Stomach (tissue), 9 donors: ENCODE data around the gene CABP1. TPM values are rescaled to one million over a fixed set of nuclear protein-coding genes. Genes with fewer than 3 reads are reported as not detected.

Experiments
- DNase-seq, 2 donors: peaks; one replicate each; pipeline versions ENCODE4 v3.0.0 to v3.0.0-alpha.2; 2013 to 2019
- H3K27ac ChIP-seq, 5 donors: fragments of 200-600 bp in 4 of 5; sonication (generic) in 4 of 5; one replicate each; pipeline ENCODE4 v1.5.1; 2013 to 2019; ENCODE audit warnings: mild to moderate bottlenecking in 1 of 5, moderate library complexity in 1 of 5
- H3K27me3 ChIP-seq, 3 donors: fragments of 200-600 bp; sonication (generic); one replicate each; pipeline ENCODE4 v1.5.1; 2017 to 2019; ENCODE audit warnings: mixed run types in 1 of 3
- H3K36me3 ChIP-seq, 4 donors: fragments of 200-600 bp; sonication (generic); 1 replicate in 3 of 4; 2 replicates in 1 of 4; pipeline ENCODE4 v1.5.1; 2016 to 2019
- H3K4me1 ChIP-seq, 4 donors: fragments of 200-600 bp; sonication (generic); one replicate each; pipeline ENCODE4 v1.5.1; 2016 to 2019
- H3K4me3 ChIP-seq, 4 donors: fragments of 200-600 bp; sonication (generic) in 3 of 4; one replicate each; pipeline ENCODE4 v1.5.1; 2016 to 2019; ENCODE audit warnings: mild to moderate bottlenecking in 1 of 4
- H3K9me3 ChIP-seq, 4 donors: fragments of 200-600 bp; sonication (generic); one replicate each; pipeline ENCODE4 v1.5.1; 2016 to 2019
- CTCF ChIP-seq, 7 experiments: fragments of 450-650 bp in 4 of 7; fragments of 200-600 bp in 3 of 7; sonication (generic) in 3 of 7; IDR thresholded peaks; one replicate each; pipeline ENCODE4 v1.5.1; 2016 to 2019; ENCODE audit warnings: antibody characterized with exemption in 7 of 7, control low read depth in 2 of 7, mild to moderate bottlenecking in 1 of 7
- EP300 ChIP-seq: sonication (generic); formaldehyde crosslinking; IDR thresholded peaks from one replicate; pipeline ENCODE4 v1.6.1; 2017; ENCODE audit warnings: antibody characterized with exemption
- POLR2A ChIP-seq, 4 donors: fragments of 450-650 bp; IDR thresholded peaks; one replicate each; pipeline ENCODE4 v1.6.1; 2016; ENCODE audit warnings: antibody characterized with exemption in 4 of 4, control low read depth in 2 of 4, mild to moderate bottlenecking in 1 of 4, moderate library complexity in 1 of 4
- POLR2AphosphoS5 ChIP-seq, 3 donors: sonication (generic); formaldehyde crosslinking; IDR thresholded peaks; one replicate each; pipeline ENCODE4 v1.6.1; 2016; ENCODE audit warnings: antibody characterized with exemption in 3 of 3
- WGBS, 5 donors: extraction: QIAGEN DNeasy Blood & Tissue Kit in 3 of 5; methylation state at CpG; one replicate each; pipeline versions ENCODE4 v1.1.5 to v1.1.7; 2013 to 2018; 5-methylcytosine and 5-hydroxymethylcytosine counted together
- intact Hi-C: fragments of 100-400 bp; cut with DNase I; formaldehyde crosslinking; loops from one replicate; pipeline ENCODE4 v1.15.1; 2023; ENCODE audit warnings: low total_unique reads
- polyA plus RNA-seq, 3 donors: library from polyadenylated mRNA; stranded (reverse); fragments of 200-250 nt; gene quantifications; one replicate each; pipeline ENCODE4 v1.2.3, GENCODE V29; 2013
- total RNA-seq, 5 donors: library from RNA; depleted of rRNA; stranded (reverse); fragments of >200 nt; gene quantifications; one replicate each; pipeline versions ENCODE4 v1.1.0 to v1.2.3, GENCODE V29; 2014 to 2016
- donor health status: healthy with polysubstance abuse.
- donor health status: Bipolar disorder and iron deficiency.
- donor health status: healthy.

Gene CABP1
- total and polyA plus RNA-seq, 8 donors: 1.1 to 2.4 (median 2.0) TPM; not detected in 3

DNA sequence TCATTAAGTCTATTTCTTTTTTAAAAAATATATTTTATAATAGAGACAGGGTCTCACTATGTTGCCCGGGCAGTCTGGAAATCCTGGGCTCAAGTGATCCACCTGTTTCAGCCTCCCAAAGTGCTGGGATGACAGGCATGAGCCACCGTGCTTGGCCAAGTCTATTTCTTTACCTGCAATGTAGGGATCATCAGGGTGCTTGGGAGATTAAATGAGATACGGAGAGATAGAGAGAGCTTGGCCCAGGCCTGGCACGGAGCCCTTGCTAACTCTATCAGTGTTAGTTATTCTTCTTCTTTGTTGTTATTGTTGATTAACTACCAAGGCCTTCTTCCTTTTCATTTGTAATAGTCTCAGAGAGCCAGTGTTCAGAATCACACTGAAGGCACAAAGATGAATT, 3.1 kb downstream of the CABP1 start:
- H3K9me3 ChIP-seq: no peaks in the 10 kb centered on the region
- no peak overlapping the region for H3K27ac ChIP-seq
- H3K27me3 ChIP-seq: peaks cover 0 to 74% (median 40%) of the 10 kb centered on the region in 3 donors
- 71 to 86% (median 78%) methylated on average over 4 of the region's 4 CpGs for WGBS, 5 donors
- peaks cover 19 to 29% (median 22%) of the 10 kb centered on the region in 4 donors for H3K4me1 ChIP-seq
- intact Hi-C loops: no loop called here
- no peak for DNase-seq
- no peak overlapping the region for H3K4me3 ChIP-seq
- H3K36me3 ChIP-seq: no peaks in the 10 kb centered on the region
- TF ChIP-seq CTCF (IDR thresholded peaks at IDR 0.05): no peak
- TF ChIP-seq POLR2A (IDR thresholded peaks at IDR 0.05): no peak
- no peak for TF ChIP-seq POLR2AphosphoS5 (IDR thresholded peaks at IDR 0.05)
- no peak for TF ChIP-seq EP300

DNA sequence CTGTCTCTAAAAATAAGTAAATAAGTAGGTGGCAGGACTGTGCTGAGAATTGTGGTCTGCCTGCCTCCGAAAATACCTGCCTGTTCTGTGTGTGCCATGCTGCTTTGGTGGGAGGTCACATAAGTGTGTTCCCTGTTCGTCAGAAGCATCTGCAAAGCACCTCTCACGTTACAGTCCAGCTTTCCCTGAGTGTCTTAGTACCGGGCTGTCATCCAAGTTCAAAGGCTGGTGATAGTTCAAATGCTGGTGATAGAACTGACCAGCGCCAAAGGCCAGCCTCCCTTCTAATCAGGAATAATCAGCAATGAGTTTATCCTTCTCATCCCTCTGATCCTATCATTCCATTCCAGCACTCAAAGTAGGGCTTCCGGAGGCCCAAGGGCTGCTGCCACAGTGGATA, 5.6 kb downstream of the CABP1 start:
- Histone ChIP-seq H3K27me3 (peaks cover 0 to 73% (median 36%) of the 10 kb centered on the region in 3 donors), H3K4me1 (peaks cover 11 to 33% (median 28%) of the 10 kb centered on the region in 4 donors), H3K9me3 (no peaks in the 10 kb centered on the region), H3K36me3 (no peaks in the 10 kb centered on the region), H3K27ac (no peak overlapping the region), H3K4me3 (no peak overlapping the region)
- 57 to 67% (median 66%) methylated on average over 6 of the region's 6 CpGs for WGBS, 5 donors
- DNase-seq: no peak
- intact Hi-C loops: loop anchor here (5.0 kb wide), 1 partner anchor 66 kb away; the partner anchor contains the start of gene UNC119B
- no peak for TF ChIP-seq EP300
- no peak for TF ChIP-seq CTCF (IDR thresholded peaks at IDR 0.05)

DNA sequence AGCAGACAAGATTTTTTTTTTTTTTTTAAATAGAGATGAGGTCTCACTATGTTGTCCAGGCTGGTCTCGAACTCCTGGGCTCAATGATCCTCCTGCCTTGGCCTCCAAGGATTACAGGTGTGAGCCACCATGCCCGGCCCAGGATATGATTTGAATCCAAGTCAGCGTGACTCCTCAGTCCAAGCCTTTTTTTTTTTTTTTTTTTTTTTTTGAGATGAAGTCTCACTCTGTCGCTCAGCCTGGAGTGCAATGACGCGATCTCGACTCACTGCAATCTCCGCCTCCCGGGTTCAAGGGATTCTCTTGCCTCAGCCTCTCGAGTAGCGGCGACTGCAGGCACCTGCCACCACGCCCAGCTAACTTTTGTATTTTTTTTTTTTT, 6.9 kb downstream of the CABP1 start:
- no peaks in the 10 kb centered on the region for H3K36me3 ChIP-seq
- H3K4me1 ChIP-seq: peaks cover 4 to 24% (median 22%) of the 10 kb centered on the region in 4 donors
- H3K9me3 ChIP-seq: no peaks in the 10 kb centered on the region
- H3K27ac ChIP-seq: no peak overlapping the region
- no peak for TF ChIP-seq CTCF (IDR thresholded peaks at IDR 0.05)
- no peak overlapping the region for H3K4me3 ChIP-seq
- intact Hi-C loops: loop anchor here (5.0 kb wide), 1 partner anchor 65 kb away; the partner anchor contains the start of gene UNC119B
- 84 to 90% (median 85%) methylated on average over 5 to 13 of the region's 13 CpGs for WGBS, 5 donors
- H3K27me3 ChIP-seq: peaks cover 0 to 60% (median 22%) of the 10 kb centered on the region in 3 donors
- DNase-seq: no peak

DNA sequence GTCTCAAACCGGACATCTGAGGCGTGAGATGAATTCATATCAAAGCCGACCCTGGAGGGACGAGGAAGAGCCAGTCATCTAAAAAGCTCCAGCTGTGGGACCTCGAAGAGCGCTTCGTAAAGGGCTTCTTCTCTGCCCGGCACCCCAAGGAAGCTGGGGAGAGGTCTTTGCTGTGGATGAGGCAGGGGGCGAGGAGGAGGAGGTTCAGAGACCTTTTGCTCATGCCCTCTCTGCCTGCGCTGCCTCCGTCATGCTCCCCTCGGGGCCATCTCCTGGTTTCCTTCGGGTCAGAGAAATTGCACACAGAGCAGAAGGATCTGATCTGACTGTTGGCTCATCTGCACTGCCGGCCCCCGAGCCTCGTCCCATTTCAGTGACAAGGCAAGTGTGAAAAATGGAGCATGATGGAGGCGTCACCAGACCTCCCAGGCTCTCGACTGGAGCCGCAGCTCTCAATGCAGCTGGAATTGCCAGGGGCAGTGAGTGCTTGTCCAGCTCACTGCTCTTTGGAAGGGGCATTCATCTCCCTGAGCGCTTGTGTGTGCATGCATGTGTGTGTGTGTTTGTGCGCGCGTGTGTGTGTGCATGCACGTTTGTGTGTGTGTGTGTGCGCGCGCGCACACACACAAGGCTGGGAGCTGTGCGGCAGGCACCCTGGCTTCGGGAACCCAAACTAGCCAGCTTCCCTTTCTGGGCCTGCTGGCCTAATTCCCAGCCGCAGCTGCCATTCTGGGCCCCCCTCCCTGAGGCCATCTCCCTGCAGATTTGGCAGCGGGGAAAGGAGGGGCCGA, 9.2 kb downstream of the CABP1 start:
- 14 to 22% (median 18%) methylated on average over 30 to 33 of the region's 33 CpGs for WGBS, 5 donors
- intact Hi-C loops: loop anchor here (5.0 kb wide), 1 partner anchor 63 kb away; the partner anchor contains the start of gene UNC119B
- H3K4me3 ChIP-seq: peak overlapping the region; percentile 31 to 35 (median 32)
- peaks cover 4 to 37% (median 23%) of the 10 kb centered on the region in 4 donors for H3K4me1 ChIP-seq
- H3K27ac ChIP-seq: peak overlapping the region in 3 of 5 donors; percentile 44 to 69 (median 64)
- TF ChIP-seq EP300 (no peak), CTCF (IDR thresholded peaks at IDR 0.05) (peak in 1 of 7 experiments; percentile 28)
- peaks cover 0 to 43% (median 8%) of the 10 kb centered on the region in 3 donors for H3K27me3 ChIP-seq
- DNase-seq: peak in 1 of 2 donors; percentile 67
- H3K9me3 ChIP-seq: no peaks in the 10 kb centered on the region
- no peaks in the 10 kb centered on the region for H3K36me3 ChIP-seq
